ENCODE data around the gene DNM1L.
"Not testable (repeated sequence)": the region's sequence is repeated elsewhere in the genome, so short reads cannot be mapped to it uniquely, and the experiment has no call there.

DNM1L gene

DNA sequence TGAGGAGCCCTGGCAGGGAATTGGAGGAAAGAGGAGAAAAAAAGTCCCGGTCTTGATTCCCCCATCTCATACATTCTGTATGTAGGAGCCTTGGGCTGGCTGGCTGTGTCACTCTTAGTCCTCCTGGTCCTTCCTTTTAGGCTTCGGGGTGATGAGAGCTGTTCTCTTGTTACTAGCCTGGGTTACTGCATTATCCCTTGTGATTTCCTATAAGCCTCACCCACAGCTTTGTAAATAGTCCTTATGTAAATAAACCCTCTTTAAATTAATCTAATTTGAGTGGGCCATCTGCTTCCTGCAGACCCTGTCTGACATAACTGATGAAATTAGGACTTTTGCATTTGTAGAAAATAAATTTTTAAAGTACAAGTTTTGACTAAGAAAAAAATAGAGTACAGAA, 19.2 kb downstream of the DNM1L start:
- DNase-seq = no peak

DNA sequence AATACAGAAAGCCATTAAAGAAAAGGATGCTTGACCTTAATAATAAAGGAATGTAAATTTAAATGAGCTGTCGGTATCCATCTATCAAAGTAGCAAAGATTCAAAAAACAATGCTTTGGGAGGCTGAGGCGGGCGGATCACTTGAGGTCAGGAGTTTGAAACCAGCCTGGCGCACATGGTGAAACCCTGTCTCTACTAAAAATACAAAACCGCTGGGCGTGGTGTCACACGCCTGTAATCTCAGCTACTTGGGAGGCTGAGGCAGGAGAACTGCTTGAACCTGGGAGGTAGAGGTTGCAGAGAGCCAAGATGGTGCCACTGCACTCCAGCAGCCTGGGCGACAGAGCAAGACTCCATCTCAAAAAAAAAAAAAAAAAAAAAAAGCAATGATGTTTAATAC, 20.3 kb downstream of the DNM1L start:
- DNase-seq = not testable (repeated sequence)

DNA sequence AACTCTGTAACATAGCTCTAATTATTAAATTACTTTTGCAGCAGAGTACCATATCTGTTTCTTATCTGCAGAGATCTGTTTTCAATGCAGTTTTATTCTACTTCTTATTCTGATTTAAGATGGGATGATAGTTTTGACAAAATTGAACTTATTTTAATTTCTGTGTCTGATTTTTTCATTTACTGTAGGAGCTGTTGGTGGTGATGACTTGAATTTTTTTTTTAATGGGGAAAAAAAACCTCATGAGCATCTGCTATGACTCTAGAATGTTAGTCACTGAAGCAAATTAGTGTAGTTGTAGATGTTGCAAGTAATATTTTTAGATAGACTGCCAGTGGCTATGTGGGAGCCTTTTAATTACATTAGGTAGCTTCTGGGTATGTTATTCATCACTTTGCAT, 23.4 kb downstream of the DNM1L start:
- DNase-seq = no peak

DNA sequence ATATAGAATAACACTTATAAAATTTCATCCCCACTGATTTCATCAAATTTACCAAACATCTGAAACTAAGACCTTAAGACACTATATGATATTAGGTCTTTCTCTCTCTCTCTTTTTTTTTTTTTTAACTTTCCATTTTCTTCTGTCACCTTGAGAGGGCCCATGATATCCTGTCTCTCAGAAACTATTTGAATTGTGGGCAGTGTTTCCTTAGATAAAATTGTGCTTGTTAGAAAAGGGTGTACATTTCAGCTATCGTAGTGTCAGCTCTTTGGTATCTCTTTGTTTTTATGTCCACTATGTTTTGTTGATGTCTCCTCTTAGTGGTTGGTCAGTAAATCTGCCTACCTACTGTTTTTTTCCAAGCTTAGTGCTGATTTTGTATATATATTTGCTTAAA, 23.8 kb downstream of the DNM1L start:
- no peak for DNase-seq

DNA sequence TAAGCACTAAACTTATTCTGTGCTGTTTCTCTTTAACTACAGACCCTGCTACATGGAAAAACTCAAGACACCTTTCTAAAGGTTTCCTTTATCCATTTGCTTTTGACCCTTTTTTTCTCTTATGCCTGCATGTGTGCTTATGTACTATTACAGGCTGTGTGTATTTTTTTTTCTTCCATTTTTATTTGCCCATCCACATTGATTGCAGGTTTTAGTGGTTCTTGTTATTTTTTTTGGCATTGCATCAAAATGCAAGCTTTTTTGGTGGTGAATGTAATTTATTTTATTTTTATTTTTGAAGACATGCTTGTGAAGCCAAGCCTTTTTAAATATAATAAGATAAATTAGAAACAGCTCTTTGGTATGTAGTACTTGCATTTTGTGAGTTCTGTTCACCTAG, 26.7 kb downstream of the DNM1L start:
- DNase-seq = no peak

DNA sequence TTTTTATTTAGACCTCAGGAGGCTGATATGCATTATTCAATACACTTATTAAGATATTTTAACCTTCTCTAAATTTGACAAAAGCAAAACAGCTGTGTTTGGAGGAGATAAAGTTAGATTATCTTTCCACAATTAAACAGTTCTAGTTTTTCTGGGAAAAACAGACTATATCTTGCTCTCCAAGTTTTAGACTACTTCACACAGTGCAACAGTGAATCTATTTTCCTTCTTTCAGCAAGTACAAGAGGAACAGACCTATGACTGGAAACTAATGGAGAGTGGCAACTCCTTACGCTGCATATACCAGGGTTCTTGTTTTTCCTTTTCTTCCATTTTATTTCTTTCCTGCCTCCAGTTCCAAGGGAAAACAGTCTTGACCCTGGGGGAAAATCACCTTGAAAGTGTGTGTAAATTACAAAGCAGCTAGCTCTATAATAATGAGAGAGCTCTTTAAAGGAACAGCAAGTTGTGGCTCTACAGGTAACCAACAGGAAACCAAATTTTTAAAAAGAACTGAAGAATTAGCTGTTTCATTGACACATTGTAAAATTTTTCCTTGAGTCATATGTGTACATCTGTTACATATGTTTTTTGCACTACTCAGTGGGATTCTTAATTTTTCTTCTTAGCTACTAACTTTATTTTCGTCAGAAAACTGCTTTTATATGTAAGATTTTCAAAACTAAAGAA, 27.4 kb downstream of the DNM1L start:
- DNase-seq = no peak

DNA sequence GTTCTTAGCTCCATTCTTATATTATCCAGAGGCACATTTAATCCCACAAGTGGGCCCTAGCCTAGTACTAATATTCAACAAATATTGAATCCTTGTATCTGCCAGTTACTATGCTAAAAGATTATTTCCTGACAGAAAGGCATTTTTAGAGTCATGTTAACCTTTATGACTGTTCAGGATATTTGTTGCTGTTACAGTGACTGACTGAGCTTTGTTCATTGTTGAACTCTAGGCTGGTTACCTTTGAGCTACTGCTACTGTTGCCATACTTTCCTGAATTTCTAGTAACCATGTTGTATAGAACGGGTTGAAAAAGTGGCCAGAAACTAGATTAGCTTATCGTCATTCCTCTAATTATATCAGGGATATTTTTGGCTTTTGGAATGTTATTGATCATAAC, 29.8 kb downstream of the DNM1L start:
- no peak for DNase-seq

DNA sequence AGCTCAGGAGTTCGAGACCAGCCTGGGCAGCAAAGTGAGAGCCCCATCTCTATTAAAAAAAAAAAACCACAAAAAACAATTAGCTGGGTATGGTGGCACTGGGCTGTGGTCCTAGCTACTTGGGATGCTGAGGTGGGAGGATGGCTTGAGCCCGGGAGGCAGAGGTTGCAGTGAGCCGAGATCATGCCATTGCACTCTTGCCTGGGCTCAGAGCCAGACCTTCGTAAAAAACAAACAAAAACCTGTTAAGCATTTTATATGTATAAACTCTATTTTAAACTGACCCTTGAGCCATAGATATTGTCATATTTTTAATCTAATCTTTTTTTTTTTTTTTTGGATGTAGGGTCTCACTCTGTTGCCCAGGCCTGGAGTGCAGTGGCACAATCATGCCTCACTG, 35.7 kb downstream of the DNM1L start:
- DNase-seq = no peak

DNA sequence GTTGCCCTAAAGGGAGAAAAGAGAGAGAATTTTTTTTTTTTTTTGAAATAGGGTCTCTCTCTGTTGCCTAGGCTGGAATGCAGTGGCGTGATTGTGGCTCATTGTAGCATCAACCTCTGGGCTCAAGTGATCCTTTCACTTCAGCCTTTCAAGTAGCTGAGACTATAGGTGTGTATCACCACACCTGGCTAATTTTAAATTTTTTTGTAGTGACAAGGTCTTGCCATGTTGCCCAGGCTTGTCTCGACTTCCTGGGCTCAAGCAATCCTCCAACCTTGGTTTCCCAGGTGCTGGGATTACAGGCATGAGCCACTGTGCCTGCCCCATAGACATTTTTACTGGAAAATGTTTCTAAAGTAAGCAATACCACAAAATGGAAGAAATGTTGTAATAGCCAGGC, 39.8 kb downstream of the DNM1L start:
- DNase-seq = no peak

DNA sequence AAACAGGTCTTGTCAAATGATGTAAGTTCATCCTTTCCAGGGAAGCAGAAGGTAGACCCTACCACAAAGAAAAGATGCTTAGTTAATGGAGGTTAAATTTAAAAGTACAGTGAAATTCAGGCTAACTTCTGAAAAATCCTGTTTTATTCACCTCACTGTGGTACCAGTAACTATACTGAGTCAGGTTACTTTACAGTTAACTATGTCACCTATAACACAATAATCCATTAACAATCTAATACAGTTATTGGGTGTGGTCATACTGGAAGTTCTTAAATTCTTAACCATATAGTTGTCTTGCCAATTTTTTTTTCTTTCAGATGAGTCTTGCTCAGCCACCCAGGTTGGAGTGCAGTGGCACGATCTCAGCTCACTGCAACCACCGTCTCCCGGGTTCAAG, 46.2 kb downstream of the DNM1L start:
- DNase-seq = not testable (repeated sequence)

DNA sequence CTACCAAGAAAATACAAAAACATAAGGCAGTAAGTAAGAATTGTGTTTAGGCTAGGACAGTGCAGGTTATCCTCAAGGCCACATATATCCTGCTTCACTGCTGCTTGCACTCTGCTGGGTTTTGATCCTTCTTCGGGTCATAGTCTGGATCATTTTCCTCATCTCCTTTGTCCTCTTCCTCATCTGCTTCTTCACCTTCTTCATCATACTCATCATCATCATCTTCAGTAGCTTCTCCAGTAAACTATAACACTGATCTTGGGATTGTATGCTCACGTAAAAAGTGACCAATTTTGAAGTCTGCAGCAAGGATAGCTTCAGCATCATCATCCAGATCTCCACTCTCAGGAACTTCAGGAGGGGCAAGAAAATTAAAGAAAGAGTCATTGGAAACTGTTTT, 47.2 kb downstream of the DNM1L start:
- no peak for DNase-seq

DNA sequence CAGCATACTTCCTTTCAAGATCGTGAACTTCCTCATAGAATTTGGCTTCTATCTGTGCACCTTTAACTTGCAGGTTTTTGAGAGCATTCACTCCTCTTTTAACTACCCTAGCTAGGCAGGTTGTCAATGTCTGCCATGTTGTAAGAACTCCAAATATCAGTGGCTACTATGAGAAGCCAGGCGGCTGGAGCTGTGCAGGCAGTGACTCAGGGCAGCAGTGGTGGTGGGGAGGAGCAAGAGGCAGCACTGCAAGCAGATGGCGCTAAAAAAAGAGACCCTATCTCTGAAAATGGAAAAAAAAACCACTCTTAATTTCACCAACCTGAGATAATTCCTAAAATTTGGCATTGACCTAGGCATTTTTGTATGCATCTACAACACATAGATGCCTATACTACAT, 48.1 kb downstream of the DNM1L start:
- no peak for DNase-seq

DNA sequence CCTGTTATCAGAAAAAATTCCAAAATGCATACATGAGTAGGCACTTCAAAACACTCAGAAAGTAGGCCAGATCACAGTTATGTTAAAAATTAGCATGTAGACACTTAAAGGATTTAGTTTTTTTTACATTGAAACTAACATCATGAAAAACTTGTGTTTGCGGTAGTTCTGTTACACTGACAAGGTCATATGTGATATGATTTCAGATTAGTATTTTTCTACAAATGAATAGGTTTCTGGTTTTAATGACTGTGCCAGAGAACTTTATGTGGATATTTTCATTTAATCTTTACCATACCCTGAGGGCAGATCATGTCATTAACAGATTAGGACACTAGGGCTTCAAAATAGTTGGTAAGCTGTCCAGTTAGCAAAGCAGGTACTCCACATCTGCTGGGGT, 55.9 kb downstream of the DNM1L start:
- no peak for DNase-seq

DNA sequence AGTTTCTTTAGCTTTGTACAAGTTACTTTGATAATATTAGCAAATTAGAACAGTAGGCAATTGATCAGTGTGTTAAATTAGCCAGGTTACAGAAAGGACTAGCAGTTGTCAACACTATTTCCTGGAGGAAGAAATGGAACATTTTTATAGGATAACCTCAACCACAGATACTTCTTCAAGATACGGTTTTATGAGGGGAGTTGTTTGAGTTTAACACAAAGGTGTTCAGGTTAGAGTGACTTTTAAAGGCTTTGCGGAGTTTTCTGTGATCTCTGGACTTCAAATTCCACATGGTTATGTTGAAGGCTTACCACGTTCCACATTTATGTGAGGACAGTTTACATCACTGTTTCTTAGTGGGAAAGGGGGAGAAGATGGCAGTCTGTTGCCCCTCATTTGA, 57.3 kb downstream of the DNM1L start:
- no peak for DNase-seq

DNA sequence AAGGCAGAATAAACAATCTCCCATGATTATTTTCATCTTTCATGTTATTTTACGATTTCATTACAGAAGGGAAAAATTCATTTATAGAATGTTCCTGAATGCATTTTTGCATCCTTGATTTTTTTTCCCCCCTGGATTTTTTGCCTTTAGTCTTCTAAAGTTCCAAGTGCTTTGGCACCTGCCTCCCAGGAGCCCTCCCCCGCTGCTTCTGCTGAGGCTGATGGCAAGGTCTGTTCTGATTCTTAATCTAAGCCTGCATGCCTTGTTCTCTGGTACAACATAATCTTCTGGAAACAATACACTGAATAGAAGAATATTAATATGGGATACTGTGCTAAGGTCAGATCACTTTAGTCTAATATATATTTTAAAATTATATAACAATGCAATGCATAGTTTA, 58.6 kb downstream of the DNM1L start:
- DNase-seq = no peak

DNA sequence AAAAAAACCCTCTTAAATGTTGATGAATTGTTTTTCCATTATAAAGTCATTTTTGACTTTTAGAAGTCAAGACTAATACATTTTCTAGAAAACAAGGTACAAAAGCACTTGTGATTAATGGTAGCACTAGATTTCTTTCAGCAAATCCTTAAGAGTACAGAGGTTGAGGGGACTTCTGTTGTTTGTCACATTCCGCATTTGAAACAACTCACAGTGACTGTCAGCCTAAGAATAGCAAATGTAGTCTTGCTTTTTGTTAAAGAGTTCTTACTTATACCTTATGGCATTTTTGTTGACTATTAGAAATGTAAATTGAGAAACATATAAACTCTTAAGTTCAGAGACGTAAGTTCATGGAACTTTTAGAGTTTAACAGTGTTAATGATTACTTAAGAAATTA, 60.2 kb downstream of the DNM1L start:
- no peak for DNase-seq

DNA sequence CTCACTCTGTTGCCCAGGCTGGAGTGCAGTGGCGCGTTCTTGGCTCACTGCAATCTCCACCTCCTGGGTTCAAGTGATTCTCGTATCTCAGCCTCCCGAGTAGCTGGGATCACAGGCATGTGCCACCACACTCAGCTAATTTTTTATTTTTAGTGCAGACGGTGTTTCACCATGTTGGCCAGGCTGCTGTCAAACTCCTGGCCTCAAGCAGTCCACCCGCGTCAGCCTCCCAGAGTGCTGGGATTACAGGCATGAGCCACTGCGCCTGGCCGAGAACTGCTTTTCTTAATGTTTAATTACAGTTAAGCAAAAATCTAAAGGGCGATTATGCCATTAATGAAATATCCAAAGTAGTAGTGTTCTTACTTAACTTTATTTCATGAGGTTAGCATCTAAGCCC, 63.0 kb downstream of the DNM1L start:
- DNase-seq = no peak

DNA sequence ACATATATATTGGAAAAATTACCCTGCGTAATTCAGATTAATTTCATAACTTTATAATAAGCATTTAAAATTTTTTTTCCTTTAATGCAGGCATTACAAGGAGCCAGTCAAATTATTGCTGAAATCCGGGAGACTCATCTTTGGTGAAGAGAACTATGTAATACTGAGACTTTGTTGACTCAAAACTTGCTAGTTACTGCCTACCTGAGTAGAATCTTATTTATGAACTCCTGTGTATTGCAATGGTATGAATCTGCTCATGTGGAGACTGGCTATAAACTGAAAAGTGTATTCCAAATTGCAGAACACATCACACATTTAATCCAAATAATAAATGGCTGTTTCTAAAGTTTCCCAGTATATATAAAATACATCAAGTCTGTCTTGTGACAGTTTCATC, 64.2 kb downstream of the DNM1L start:
- no peak for DNase-seq

DNA sequence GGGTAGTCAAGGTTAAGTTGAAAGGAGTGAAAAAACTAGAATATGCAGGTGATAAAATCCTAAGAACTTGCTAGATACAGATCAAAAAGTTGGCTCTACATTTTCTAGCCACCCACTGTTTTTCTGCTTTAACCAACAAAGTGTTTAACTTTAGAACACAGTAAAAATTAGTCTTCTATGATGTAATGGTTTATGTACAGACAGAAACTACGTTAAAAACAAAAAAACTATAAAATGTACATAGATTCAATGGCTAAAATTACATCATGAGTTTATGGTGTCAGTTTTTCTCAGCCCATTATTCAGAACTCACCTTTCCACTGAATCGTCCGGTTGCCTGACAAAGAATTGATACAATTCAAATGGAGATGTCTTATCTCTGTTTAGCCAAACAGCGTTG, 74.5 kb downstream of the DNM1L start:
- DNase-seq = no peak

DNA sequence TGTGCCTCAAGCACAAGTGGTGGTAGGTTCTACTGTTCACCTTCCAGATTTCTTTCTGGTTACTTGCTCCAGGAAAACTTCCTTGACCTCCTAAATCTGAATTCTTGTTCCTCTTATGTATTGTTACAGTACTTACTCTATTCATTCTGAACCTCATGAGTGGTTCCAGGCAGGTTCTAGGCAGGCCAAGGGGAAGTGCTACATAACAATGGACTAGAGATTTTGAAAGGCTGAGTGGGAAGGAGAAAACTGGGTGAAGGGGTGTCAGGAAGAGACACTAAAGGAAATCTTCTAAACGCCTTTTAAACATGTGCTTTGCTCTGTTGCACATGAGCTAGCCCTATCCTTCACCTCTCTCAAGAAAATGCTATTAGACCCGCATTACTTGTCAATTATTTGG, 75.0 kb downstream of the DNM1L start:
- no peak for DNase-seq

DNA sequence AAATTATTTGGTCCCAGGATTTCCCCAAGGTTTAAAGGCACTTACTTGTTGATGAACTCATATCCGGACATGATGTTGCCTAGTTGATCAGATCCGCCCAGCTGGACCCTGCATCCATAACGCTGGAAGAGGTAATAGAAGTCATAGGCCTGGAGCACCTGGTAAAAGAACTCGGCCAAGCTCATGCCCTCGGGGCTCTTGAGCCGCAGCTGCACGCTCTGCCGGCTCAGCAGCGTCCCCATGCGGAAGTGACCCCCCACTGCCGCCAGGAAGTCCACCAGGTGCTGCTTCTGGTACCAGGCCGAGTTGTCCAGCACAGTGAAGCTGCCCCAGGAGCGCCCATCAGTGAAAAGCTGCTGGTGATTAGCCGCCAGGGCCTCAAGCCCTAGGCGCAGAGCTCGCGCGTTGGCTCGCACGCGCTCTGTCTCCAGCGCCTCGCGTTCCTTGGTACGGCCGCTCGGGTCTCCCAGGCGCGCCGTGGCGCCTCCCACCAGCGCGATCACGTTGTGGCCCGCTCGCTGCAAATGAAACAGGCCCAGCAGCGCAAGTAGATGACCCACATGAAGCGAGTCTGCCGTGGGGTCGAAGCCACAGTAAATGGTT, 76.1 kb downstream of the DNM1L start:
- DNase-seq = peak; percentile 80

DNA sequence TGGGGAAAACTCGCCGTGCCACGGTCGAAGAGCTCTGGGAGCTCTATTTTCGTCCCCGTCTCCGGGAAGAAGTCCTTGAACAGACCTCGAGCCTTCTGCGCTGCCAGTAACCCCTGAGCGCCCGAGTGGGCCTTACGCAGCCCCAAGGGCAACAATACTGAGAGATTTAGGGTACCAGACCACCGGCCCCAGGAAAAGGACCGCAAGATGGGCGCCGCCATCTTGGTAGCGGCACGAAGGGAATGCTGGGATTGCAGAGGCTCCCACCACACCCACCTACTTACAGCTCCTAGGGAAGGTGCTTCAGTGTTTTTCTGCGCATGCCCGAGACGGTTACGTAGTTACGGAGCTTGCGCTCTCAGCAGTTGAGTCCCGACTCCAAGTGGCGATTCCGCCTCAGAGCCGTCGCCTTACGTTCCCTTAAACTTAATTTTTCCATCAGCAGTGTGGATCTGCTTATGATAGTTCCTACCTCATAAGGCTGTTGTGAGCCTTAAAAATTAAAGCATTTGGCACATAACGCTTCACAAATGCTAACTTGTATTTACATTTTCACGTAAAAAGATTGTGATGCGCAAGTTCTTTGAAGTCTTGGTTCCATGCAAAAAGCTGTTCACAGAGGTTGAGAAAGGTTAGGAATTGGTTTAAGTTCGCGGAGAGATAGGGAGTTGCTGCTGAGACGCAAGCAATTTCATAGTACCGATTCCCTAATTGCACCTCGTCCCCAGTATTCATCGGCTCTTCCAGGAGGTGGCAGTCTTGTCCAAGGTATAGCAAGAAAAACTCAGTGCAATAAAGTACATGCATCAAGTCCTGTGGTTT, 76.8 kb downstream of the DNM1L start, which contains the start of gene YARS2:
Gene YARS2, minus strand, starts transcription at position 244 of the 822 bp plus-strand sequence. Its CDS starts 23 bp downstream, at position 221.
- DNase-seq = peak; percentile 95

DNA sequence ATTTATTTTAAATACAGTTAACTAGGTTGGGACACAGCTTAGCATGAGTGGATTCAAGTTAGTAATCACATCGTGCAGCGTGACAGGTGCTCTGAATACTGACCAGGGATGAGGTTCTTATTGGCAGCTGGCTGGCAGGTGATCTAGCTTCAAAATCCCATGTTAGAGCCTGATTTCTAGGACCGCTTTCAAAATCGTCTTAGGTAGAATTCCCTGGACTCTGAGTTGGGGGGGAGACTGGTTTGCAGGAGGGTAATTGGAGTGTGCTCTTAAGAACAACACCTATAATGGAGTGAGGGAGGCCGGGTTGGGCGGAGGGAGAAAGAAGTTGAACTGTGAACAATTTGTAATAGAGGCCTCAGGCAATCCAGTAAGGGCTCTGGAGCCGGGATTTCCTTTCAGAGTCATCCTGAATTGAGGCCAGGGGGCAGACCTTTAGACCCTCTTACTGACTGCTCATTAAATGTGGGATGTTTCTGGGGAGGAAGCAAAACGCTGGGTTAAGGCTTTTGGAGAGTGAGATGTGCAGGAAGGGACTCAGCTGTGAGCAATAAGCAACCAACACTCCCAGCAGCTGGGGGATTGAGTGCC, 77.5 kb downstream of the DNM1L start:
- peak; percentile 3 for DNase-seq

DNA sequence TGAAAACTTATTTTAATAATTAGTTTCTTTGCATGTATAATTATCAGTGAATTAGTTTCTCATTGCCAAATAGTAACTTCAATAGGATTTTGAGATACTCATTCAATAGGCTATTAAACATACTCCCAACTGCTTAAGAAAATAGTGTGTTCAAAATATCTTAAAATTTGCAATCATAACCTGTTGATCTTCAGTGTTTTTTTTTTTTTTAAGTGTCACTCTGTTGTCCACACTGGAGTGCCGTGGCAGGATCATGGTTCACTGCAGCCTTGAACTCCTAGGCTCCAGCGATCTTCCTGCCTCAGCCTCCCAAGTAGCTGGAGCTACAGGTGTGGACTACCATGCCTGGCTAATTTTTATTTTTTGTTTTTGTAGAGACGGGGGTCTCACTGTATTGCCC, 78.1 kb downstream of the DNM1L start:
- no peak for DNase-seq
